HepG2 (cell line): ENCODE results near the gene OAS1. TPM values are rescaled to one million over a fixed set of nuclear protein-coding genes. Genes with fewer than 3 reads are reported as not detected.

Experiments
- ATAC-seq: fragments of 200-7000 bp; cut with Tn5 transposase; 3 replicates; pipeline ENCODE4 v1.9.1; 2020; ENCODE audit warnings: mild to moderate bottlenecking, moderate library complexity
- BruUV-seq: library from RNA; stranded (reverse); fragments of 400-500 nt; replicated peaks from 2 replicates; lab custom pipeline; 2021; lab: Mats Ljungman, UMichigan
- CTCF ChIA-PET: fragments of 300-600 bp; formaldehyde crosslinking; extraction: SDS; loops from one replicate; lab custom pipeline; 2021; ENCODE audit warnings: low total read pairs, inconsistent platforms, low intra/inter-chr PET ratio; lab: Yijun Ruan, JAX
- POLR2A ChIA-PET: fragments of 350-600 bp; sonication (Branson Sonifier 250); formaldehyde crosslinking; loops from one replicate; lab custom pipeline; 2020; ENCODE audit warnings: antibody characterized with exemption, inconsistent platforms; lab: Yijun Ruan, JAX
- DNase-seq: peaks from one replicate; pipeline ENCODE4 v3.0.0-alpha.2; 2015; ENCODE audit warnings: low spot score
- FAIRE-seq: peaks from 3 replicates; lab custom pipeline; 2011; peaks lifted over from hg19 to GRCh38; lab: Jason Lieb, UNC
- H2AFZ ChIP-seq: one replicate; pipeline ENCODE4 v1.6.1; 2011; ENCODE audit warnings: low read length, inconsistent platforms
- H3K27ac ChIP-seq: fragments of 300-600 bp; 3 replicates; pipeline ENCODE4 v1.8.0; 2011; ENCODE audit warnings: mixed run types, mild to moderate bottlenecking, mixed read lengths, low read length, inconsistent platforms; ENCODE audit not compliant: insufficient read depth; ENCODE audit errors: extremely low read length
- H3K27me3 ChIP-seq, 2 experiments: fragments of 200-600 bp in 1 of 2; 2 replicates in 1 of 2; 3 replicates in 1 of 2; pipeline versions ENCODE4 v1.6.0 to v1.8.0; 2011; ENCODE audit warnings: low read length in 2 of 2, mild to moderate bottlenecking in 2 of 2, moderate library complexity in 2 of 2, inconsistent platforms in 1 of 2; ENCODE audit not compliant: insufficient read depth in 2 of 2, control insufficient read depth in 1 of 2
- H3K36me3 ChIP-seq, 2 experiments: fragments of 200-600 bp in 1 of 2; replicated peaks in 1 of 2; 2 replicates in 1 of 2; 3 replicates in 1 of 2; pipeline versions ENCODE4 v1.5.1 to v1.8.0; 2011; ENCODE audit warnings: low read length in 2 of 2, inconsistent platforms in 1 of 2; ENCODE audit not compliant: insufficient read depth in 2 of 2, control insufficient read depth in 1 of 2
- H3K4me1 ChIP-seq: 2 replicates; pipeline ENCODE4 v1.5.1; 2012; ENCODE audit warnings: low read length, inconsistent platforms; ENCODE audit not compliant: insufficient read depth
- H3K4me2 ChIP-seq: 2 replicates; pipeline ENCODE4 v1.6.0; 2011; ENCODE audit warnings: low read depth, low read length, inconsistent platforms
- H3K4me3 ChIP-seq, 3 experiments: fragments of 200-600 bp in 1 of 3; sonication (generic), shearing (Covaris generic) in 1 of 3; replicated peaks in 1 of 3; 2 replicates each; pipeline ENCODE4 v1.5.1; 2011 to 2016; ENCODE audit warnings: low read length in 3 of 3, inconsistent platforms in 2 of 3, low read depth in 2 of 3, mild to moderate bottlenecking in 2 of 3, control low read depth in 1 of 3, mixed read lengths in 1 of 3; ENCODE audit not compliant: insufficient read depth in 1 of 3
- H3K79me2 ChIP-seq: one replicate; pipeline ENCODE4 v1.6.1; 2011; ENCODE audit warnings: low read length, inconsistent platforms; ENCODE audit not compliant: insufficient read depth
- H3K9ac ChIP-seq: 2 replicates; pipeline ENCODE4 v1.6.0; 2011; ENCODE audit warnings: mild to moderate bottlenecking, low read depth, low read length, inconsistent platforms; ENCODE audit not compliant: insufficient read depth
- H3K9me3 ChIP-seq: 2 replicates; pipeline ENCODE4 v1.5.1; 2012; ENCODE audit warnings: mild to moderate bottlenecking, low read length
- H4K20me1 ChIP-seq: 2 replicates; pipeline ENCODE4 v1.6.0; 2011; ENCODE audit warnings: inconsistent platforms, mild to moderate bottlenecking, low read length, moderate library complexity; ENCODE audit not compliant: insufficient read depth
- ATF7-NPFF ChIP-seq: sonication (generic); formaldehyde crosslinking; IDR thresholded peaks from 2 replicates; pipeline ENCODE4 v1.8.1; 2023; ENCODE audit warnings: mild to moderate bottlenecking, low read depth, missing genetic modification reagents, moderate library complexity
- DPF2 ChIP-seq: sonication (generic); formaldehyde crosslinking; IDR thresholded peaks from 2 replicates; pipeline ENCODE4 v1.4.0; 2020; ENCODE audit warnings: mild to moderate bottlenecking, low read depth, missing genetic modification reagents, borderline replicate concordance
- MAFK ChIP-seq, 2 experiments: IDR thresholded peaks in 1 of 2; conservative IDR thresholded peaks in 1 of 2; 2 replicates each; pipeline ENCODE4 v1.6.1; 2011; ENCODE audit warnings: improper control_type of control experiment in 2 of 2, low read length in 2 of 2
- MXD4 ChIP-seq: IDR thresholded peaks from 2 replicates; pipeline ENCODE4 v1.6.1; 2016; ENCODE audit warnings: mild to moderate bottlenecking, missing biosample characterization, missing genetic modification reagents
- MZF1 ChIP-seq: sonication (generic); formaldehyde crosslinking; IDR thresholded peaks from 2 replicates; pipeline ENCODE4 v1.8.1; 2023; ENCODE audit warnings: mild to moderate bottlenecking, missing genetic modification reagents, borderline replicate concordance
- NRL ChIP-seq: sonication (generic); formaldehyde crosslinking; IDR thresholded peaks from 2 replicates; pipeline ENCODE4 v1.5.0; 2020; ENCODE audit warnings: missing genetic modification reagents, mild to moderate bottlenecking, moderate library complexity, borderline replicate concordance
- POLR2AphosphoS5 ChIP-seq: IDR thresholded peaks from 2 replicates; pipeline ENCODE4 v1.6.1; 2012; ENCODE audit warnings: low read depth, low read length
- REPIN1 ChIP-seq: sonication (generic); formaldehyde crosslinking; IDR thresholded peaks from 2 replicates; pipeline ENCODE4 v1.8.0; 2022; ENCODE audit warnings: missing genetic modification reagents, low read depth, mild to moderate bottlenecking, borderline replicate concordance
- SALL1 ChIP-seq: sonication (generic); formaldehyde crosslinking; IDR thresholded peaks from 2 replicates; pipeline ENCODE4 v1.8.0; 2022; ENCODE audit warnings: mild to moderate bottlenecking, missing genetic modification reagents
- SIN3A ChIP-seq: IDR thresholded peaks from 2 replicates; pipeline ENCODE4 v1.6.1; 2011; ENCODE audit warnings: low read depth, mild to moderate bottlenecking, control low read depth, low read length, borderline replicate concordance
- SPEN ChIP-seq: sonication (generic); formaldehyde crosslinking; IDR thresholded peaks from 2 replicates; pipeline ENCODE4 v1.5.1; 2020; ENCODE audit warnings: low read depth, mild to moderate bottlenecking, missing genetic modification reagents
- ZFP1 ChIP-seq: IDR thresholded peaks from 2 replicates; pipeline ENCODE4 v1.6.1; 2016
- ZNF543 ChIP-seq: sonication (generic); formaldehyde crosslinking; IDR thresholded peaks from 2 replicates; pipeline ENCODE4 v1.4.0; 2020; ENCODE audit warnings: mild to moderate bottlenecking, missing genetic modification reagents
- ZNF709 ChIP-seq: sonication (generic); formaldehyde crosslinking; IDR thresholded peaks from 2 replicates; pipeline ENCODE4 v1.5.0; 2020; ENCODE audit warnings: mild to moderate bottlenecking, missing genetic modification reagents
- ZNF878 ChIP-seq: sonication (generic); formaldehyde crosslinking; IDR thresholded peaks from 2 replicates; pipeline ENCODE4 v1.8.1; 2023; ENCODE audit warnings: mild to moderate bottlenecking, missing genetic modification reagents, moderate library complexity
- ZNF891 ChIP-seq: sonication (generic); formaldehyde crosslinking; IDR thresholded peaks from 2 replicates; pipeline ENCODE4 v1.5.0; 2020; ENCODE audit warnings: mild to moderate bottlenecking, missing genetic modification reagents
- ZSCAN22 ChIP-seq: sonication (generic); formaldehyde crosslinking; IDR thresholded peaks from 2 replicates; pipeline ENCODE4 v1.4.0; 2020; ENCODE audit warnings: mild to moderate bottlenecking, missing genetic modification reagents
- WGBS: methylation state at CpG from one replicate; pipeline ENCODE4 v1.1.6; 2017; ENCODE audit warnings: low lambda C conversion rate; 5-methylcytosine and 5-hydroxymethylcytosine counted together
- in situ Hi-C: cut with HindIII; loops from 2 replicates; pipeline ENCODE4 v1.10.0; 2017; ENCODE audit warnings: low pct_unique_long_range_greater_than_20kb; ENCODE audit not compliant: extremely low pct_ligation_motif_present
- intact Hi-C: fragments of 100-400 bp; cut with micrococcal nuclease; formaldehyde crosslinking; loops from one replicate; pipeline ENCODE4 v1.10.0; 2022; ENCODE audit not compliant: unreplicated experiment
- polyA plus RNA-seq, 8 experiments: library from polyadenylated mRNA; depleted of rRNA in 3 of 8; stranded (reverse) in 7 of 8; unstranded in 1 of 8; fragments of >200 nt; fragmentation: Illumina TruSeq in 4 of 8; extraction: Trizol in 4 of 8; gene quantifications; 2 replicates each; pipeline versions ENCODE4 v1.2.1 to v1.2.3, GENCODE V29; 2011 to 2016; ENCODE audit warnings: low read depth in 4 of 8, missing spikeins in 1 of 8, mixed read lengths in 1 of 8; ENCODE audit not compliant: insufficient read depth in 1 of 8
- total RNA-seq, 5 experiments: library from RNA; depleted of rRNA; stranded (reverse); fragments of >200 nt; fragmentation: Illumina TruSeq; extraction: Trizol; gene quantifications; 2 replicates each; pipeline ENCODE4 v1.2.3, GENCODE V29; 2016; ENCODE audit warnings: low read depth in 1 of 5
- TF ChIP-seq, protein P1 (sequence below): sonication (generic); formaldehyde crosslinking; IDR thresholded peaks from 2 replicates; pipeline ENCODE4 v1.8.1; 2023; ENCODE audit warnings: missing genetic modification reagents, mild to moderate bottlenecking, borderline replicate concordance

The OAS1 gene
- total and polyA plus RNA-seq, 2 of the 13 experiments (the other 11 are each of a cell fraction or from before 2014, with no cell fraction given), result 6.5 to 10.6 TPM

DNA sequence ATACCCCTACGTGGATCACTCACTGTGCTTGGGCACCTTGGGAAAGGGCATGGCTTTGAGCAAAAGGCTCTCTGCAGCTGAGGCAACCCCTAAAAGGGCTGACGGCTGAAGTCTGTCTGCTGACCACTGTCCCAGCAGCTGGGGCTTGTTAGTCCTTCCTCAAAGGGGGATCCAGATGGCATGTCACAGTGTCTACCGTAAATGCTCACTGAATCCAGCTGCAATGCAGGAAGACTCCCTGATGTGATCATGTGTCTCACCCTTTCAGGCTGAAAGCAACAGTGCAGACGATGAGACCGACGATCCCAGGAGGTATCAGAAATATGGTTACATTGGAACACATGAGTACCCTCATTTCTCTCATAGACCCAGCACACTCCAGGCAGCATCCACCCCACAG, 12.4 kb downstream of the OAS1 start:
- ChIA-PET CTCF (no interaction called here), POLR2A (no interaction called here)
- no peaks in the 10 kb centered on the region for H3K9me3 ChIP-seq
- in situ Hi-C loops (no loop called here), intact Hi-C loops (no loop called here)
- no peaks in the 10 kb centered on the region for H3K36me3 ChIP-seq
- H3K27ac ChIP-seq, result no peak overlapping the region
- FAIRE-seq (no peak), DNase-seq (no peak), ATAC-seq (no peak)
- H3K4me2 ChIP-seq, result no peak overlapping the region
- H3K4me1 ChIP-seq, result peaks cover 6% of the 10 kb centered on the region; the same call in 1 of the 2 replicates
- H3K79me2 ChIP-seq, result no peaks in the 10 kb centered on the region
- H4K20me1 ChIP-seq, result no peaks in the 10 kb centered on the region
- BruUV-seq, result no TSS peak
- 94% methylated on average over 5 of the region's 6 CpGs for WGBS
- H2AFZ ChIP-seq, result no peak overlapping the region
- H3K9ac ChIP-seq, result no peak overlapping the region
- H3K4me3 ChIP-seq, result no peak overlapping the region
- no peak for TF ChIP-seq ZNF543
- TF ChIP-seq SALL1 (CRISPR knock-in tag), result no peak
- TF ChIP-seq ZNF878 (CRISPR knock-in tag), result no peak
- TF ChIP-seq SIN3A, result no peak
- TF ChIP-seq NRL (CRISPR knock-in tag), result no peak
- TF ChIP-seq MXD4 (CRISPR knock-in tag), result no peak
- no peak for TF ChIP-seq REPIN1 (CRISPR knock-in tag)
- TF ChIP-seq, protein P1, sequence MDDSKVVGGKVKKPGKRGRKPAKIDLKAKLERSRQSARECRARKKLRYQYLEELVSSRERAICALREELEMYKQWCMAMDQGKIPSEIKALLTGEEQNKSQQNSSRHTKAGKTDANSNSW (CRISPR knock-in tag), result no peak
- TF ChIP-seq DPF2, result no peak
- TF ChIP-seq ZNF709 (CRISPR knock-in tag), result no peak
- no peak for TF ChIP-seq ATF7-NPFF (CRISPR knock-in tag)
- no peak for TF ChIP-seq ZSCAN22 (CRISPR knock-in tag)
- no peak for TF ChIP-seq POLR2AphosphoS5
- no peak for TF ChIP-seq MZF1
- no peak for TF ChIP-seq SPEN
- no peak for TF ChIP-seq ZNF891 (CRISPR knock-in tag)
- no peak for TF ChIP-seq MAFK (conservative IDR thresholded peaks at IDR 0.05 in 1 of 2, IDR thresholded peaks at IDR 0.05 in 1 of 2; ENCODE audit: low read length in 2 of 2)
- TF ChIP-seq ZFP1 (CRISPR knock-in tag), result no peak
- H3K27me3 ChIP-seq, result no peaks in the 10 kb centered on the region
